Left kidney (tissue), 2 donors: Measurements from ENCODE around the gene EDAR. TPM values are rescaled to one million over a fixed set of nuclear protein-coding genes. Genes with fewer than 3 reads are reported as not detected.
A peak's percentile ranks its signal among the peaks of the same experiment; 100 is the strongest.

Experiments
- DNase-seq: peaks from one replicate; pipeline ENCODE4 v3.0.0-alpha.2; 2013
- polyA plus RNA-seq: library from polyadenylated mRNA; unstranded; fragments of 120-200 nt; gene quantifications from one replicate; pipeline ENCODE4 v1.2.1, GENCODE V29; 2013; ENCODE audit not compliant: insufficient read length

EDAR gene
- polyA plus RNA-seq, 1 donor, result 3.1 TPM

DNA sequence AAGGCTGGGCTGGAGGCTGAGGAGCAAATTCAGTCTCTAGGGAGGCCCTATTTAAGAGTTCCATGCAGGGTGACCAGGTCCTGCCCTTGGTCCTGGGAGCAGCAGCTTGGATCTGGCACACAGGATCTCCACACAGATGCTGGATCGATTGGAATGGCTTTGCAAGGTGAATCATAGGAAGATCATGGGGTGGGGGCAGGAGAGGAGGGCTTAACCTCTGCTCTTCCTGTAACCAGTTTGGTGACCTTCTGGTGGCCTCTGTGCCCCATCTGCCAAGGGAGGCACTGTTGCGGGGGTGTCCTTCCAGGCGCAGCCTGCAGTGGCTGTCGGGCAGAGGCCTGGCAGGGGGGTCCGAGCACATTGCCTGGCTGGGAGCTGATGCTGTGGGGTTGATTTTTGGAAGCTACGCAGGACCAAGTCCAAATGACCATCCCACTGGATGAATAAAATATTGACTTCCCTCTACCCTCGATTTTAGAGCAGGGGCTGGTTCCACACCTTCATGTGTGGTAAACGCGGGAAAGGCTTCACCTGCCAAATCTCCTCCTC, 79.7 kb downstream of the EDAR start:
- DNase-seq, result no peak

GRCh38 chr2:108908713-108909070, 80.3 kb downstream of the EDAR start:
- DNase-seq, result no peak

DNA sequence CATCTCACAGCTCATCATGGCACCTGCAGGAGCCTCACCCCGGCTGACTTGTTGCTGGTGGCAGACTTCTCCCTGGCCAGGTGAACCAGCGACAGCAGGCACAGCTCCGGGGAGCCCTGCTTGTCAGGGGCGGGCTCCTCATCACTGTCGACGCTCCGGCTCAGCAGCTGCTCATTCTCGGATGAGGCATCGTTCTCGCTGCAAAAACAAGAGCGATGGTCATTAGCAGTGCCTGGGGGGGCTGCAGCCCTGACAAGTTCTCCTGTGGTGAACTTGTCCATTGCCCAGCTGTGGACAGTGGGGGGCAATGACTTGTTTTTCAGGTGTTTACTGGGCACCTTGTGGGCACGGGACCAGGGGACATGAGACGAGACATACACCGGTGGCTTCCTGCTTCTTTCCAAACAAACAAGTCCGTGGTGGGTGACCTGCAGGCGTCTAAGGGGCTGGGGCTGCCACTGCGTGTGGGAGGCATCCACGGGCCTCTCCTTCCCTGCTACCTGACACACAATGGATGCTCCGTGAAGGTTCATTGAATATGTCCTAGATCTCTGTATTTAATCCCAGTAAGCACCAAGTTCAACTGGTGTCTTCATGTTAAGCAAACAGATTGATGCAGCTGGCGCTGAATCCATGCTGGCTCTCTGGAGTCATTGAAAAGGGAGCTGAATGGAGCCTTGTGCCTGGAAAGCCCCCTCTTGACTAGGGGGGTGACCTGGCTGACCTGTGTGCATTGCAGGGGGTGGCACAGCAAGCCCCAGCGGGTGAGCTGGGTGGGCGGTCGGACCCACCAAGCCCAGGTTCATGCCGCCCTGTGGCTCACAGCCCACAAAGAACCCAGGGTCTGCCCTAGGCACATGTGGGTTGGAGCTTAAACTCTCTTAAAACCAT, 81.0 kb downstream of the EDAR start:
- no peak for DNase-seq

- DNase-seq, result no peak
Observed at GRCh38 chr2:108906403-108907077, 82.5 kb downstream of the EDAR start.

GRCh38 chr2:108905906-108906305, 83.1 kb downstream of the EDAR start:
- no peak for DNase-seq

DNA sequence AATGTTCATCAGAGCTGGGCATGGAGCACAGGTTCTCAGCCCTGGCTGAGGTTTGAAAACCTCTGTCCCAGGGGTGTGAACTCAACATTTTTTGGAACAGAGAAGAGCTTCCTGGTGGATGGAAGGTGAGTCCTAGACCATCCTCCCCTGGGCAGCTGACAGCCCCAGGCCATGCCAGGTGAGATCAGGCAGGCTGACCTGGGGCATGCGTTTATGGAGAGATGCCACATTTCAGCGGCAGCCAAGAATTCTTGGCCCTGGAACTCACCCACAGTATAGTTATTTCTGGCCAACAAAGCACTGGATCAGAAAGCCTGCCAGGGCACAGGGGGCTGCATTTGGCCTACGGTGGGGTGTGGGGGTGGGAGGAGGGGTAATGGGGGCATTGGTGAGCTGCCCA, 83.8 kb downstream of the EDAR start:
- no peak for DNase-seq

DNA sequence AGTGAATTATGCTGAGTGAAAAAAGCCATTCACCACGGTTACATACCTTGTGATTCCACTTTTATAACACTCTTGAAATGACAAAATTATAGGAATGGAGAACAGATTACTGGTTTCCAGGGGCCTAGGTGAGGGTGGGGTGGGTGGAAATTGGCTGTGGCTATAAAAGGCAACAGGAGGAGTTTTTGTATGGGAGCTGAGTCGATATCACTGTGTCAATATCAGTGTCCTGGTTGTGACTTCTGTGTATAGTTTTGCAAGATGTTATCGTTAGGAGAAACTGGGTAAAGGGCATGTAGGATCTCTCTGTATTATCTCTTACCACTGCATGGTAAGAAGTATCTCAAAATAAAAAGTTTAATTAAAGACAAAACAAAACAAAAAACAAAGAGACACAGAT, 84.3 kb downstream of the EDAR start:
- DNase-seq, result no peak

DNA sequence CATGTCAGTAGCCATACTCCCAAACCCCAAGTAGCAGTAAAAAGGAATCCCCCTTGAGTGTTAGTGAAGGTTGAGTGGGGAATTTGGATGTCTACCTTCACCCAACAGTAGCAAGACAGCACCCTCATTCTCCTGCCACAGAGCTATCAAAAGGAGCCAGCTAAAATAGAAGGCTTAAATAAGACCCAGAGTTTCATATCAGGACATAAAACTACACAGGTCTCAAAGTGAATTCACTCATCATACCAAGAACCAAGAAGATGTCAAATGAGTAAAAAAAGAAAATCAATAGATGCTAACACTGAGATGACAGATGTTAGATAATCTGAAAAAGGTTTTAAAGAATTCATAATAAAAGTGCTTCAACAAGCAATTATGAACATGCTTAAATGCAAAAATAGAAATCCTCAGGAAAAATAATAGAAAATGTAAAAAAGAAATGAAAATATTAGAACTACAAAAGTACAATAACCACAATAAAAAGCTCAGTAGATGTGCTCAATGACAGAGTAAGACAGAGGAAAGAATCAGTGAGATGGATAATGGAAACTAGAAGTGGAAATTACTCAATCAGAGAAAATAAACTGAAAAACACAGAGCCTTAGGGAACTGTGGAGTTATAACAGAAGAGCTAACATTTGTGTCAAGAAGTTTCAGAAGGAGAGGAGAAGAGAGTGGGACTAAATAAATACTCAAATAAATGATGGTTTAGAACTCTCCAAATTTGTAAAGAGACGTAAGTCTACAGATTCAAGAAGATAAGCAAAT, 90.5 kb downstream of the EDAR start:
- no peak for DNase-seq

GRCh38 chr2:108896741-108897140, 92.3 kb downstream of the EDAR start:
- DNase-seq, result no peak

- no peak for DNase-seq
Observed at GRCh38 chr2:108895188-108895587, 93.8 kb downstream of the EDAR start.

- DNase-seq, result no peak
Observed at GRCh38 chr2:108894766-108895165, 94.3 kb downstream of the EDAR start.

DNA sequence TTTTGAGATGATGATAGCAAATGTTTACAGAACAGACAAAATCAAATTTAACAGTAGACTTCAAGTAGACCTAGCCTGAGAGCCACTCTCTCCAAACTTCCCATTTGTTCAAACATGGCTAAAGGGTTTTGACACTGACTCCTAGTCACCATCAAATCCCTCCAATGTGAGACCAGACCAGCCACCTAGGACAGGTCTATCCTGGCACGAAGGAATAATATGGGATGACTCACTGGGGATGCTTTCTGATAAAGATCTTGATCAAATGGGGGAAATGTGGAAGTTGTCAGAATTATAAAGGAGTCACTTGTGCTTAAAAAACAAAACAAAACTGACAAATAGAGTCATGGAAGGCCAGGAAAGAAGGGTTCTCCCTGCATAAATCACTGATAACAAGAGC, 95.7 kb downstream of the EDAR start:
- no peak for DNase-seq

GRCh38 chr2:108889907-108890306, 99.1 kb downstream of the EDAR start:
- DNase-seq, result peak; percentile 3

- DNase-seq, result no peak
Observed at GRCh38 chr2:108884619-108885018, 104.4 kb downstream of the EDAR start.

DNA sequence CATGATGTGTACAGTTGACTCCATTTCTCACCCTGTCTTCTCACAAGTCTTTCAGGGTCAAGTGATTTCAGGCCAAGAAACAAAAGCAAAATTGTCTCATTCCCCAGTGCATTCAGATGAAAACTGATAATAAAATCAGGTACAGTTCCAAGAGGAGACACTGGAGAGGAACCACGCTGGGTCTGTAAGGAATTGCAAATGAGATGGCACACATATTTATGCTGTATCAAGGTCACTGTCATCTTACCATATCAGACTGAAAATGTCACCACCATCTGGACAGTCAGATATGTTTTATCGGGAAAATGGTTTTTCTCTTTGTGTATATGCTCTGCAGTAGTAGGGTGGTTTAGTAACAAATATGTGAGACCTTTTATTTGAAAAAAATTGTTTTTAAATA, 110.7 kb downstream of the EDAR start:
- DNase-seq, result no peak

- DNase-seq, result no peak
Observed at GRCh38 chr2:108877506-108877905, 111.5 kb downstream of the EDAR start.

DNA sequence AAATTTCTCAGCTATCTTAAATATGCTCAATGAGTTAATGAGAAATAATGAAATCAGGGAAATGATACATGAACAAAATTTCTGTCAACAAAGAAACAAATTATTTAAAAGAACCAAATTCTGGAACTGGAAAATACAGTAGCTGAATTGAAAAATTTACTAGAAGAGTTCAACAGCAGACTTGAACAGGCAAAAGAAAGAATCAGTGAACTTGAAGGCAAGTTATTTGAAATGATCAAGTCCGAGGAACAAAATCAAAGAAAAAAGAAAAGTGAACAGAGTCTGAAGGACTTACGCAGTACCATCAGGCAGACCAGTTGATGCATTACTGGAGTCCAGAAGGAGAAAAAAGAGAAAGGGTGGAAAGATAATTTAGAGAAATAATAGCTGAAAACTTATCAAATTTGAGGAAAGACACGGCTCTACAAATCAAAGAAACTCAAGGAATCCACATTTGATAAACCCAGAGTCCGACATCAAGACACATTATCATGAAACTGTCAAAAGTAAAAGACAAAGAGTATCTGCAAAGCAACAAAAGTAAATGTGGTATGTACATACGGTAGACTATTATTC, 118.9 kb downstream of the EDAR start:
- peak; percentile 3 for DNase-seq

- no peak for DNase-seq
Observed at GRCh38 chr2:108869542-108869941, 119.5 kb downstream of the EDAR start.

GRCh38 chr2:108868911-108869310, 120.1 kb downstream of the EDAR start:
- no peak for DNase-seq

DNA sequence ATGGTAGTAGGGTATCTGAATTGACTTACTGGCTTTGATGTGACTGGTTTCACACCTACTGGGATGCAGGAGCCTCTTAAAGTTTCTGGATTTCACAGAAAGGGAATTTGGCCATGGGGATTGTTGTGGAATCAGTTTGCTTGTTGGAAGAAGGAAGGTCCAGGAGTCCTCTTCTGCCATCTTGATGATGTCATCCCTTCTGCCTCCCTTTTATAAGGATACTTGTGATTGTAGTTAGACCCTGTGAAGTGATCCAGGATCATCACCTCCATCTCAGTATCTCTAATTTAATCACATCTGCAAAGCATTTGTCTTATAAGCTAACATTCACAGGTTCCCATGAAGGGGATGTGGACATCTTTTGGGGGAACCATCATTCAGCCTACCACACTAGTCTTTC, 123.0 kb downstream of the EDAR start:
- no peak for DNase-seq

- DNase-seq, result no peak
Observed at GRCh38 chr2:108858894-108859293, 130.1 kb downstream of the EDAR start.

- peak; percentile 22 for DNase-seq
Observed at GRCh38 chr2:108855194-108855593, 133.8 kb downstream of the EDAR start.
